Hepatocyte (in vitro differentiated cells): ENCODE data around the gene LRRC36.

Experiments
- EZH2 ChIP-seq: fragments of 200-600 bp; sonication (generic); IDR thresholded peaks from 2 replicates; pipeline ENCODE4 v1.6.1; 2016; ENCODE audit warnings: antibody characterized with exemption, mild to moderate bottlenecking, borderline replicate concordance
- EZH2phosphoT487 ChIP-seq: fragments of 200-600 bp; sonication (generic); IDR thresholded peaks from one replicate; pipeline ENCODE4 v1.6.1; 2018; ENCODE audit warnings: antibody characterized with exemption, mild to moderate bottlenecking, low read depth, moderate library complexity; ENCODE audit not compliant: unreplicated experiment, severe bottlenecking
- TF ChIP-seq, protein P1 (sequence below): fragments of 200-600 bp; sonication (generic); IDR thresholded peaks from 2 replicates; pipeline ENCODE4 v1.5.1; 2016; ENCODE audit warnings: antibody characterized with exemption, mild to moderate bottlenecking; ENCODE audit not compliant: poor library complexity

GRCh38 chr16:67426022-67426421 lies 99.4 kb downstream of the LRRC36 start:
- no peak for TF ChIP-seq EZH2
- TF ChIP-seq, protein P1, sequence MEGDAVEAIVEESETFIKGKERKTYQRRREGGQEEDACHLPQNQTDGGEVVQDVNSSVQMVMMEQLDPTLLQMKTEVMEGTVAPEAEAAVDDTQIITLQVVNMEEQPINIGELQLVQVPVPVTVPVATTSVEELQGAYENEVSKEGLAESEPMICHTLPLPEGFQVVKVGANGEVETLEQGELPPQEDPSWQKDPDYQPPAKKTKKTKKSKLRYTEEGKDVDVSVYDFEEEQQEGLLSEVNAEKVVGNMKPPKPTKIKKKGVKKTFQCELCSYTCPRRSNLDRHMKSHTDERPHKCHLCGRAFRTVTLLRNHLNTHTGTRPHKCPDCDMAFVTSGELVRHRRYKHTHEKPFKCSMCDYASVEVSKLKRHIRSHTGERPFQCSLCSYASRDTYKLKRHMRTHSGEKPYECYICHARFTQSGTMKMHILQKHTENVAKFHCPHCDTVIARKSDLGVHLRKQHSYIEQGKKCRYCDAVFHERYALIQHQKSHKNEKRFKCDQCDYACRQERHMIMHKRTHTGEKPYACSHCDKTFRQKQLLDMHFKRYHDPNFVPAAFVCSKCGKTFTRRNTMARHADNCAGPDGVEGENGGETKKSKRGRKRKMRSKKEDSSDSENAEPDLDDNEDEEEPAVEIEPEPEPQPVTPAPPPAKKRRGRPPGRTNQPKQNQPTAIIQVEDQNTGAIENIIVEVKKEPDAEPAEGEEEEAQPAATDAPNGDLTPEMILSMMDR = no peak
- TF ChIP-seq EZH2phosphoT487 = no peak
